ENCODE results near the gene RNASET2. TPM values are rescaled to one million over a fixed set of nuclear protein-coding genes. Genes with fewer than 3 reads are reported as not detected.

The RNASET2 gene
- total and polyA plus RNA-seq, 7 experiments from 2014 or later: 147 to 683 (median 266) TPM

DNA sequence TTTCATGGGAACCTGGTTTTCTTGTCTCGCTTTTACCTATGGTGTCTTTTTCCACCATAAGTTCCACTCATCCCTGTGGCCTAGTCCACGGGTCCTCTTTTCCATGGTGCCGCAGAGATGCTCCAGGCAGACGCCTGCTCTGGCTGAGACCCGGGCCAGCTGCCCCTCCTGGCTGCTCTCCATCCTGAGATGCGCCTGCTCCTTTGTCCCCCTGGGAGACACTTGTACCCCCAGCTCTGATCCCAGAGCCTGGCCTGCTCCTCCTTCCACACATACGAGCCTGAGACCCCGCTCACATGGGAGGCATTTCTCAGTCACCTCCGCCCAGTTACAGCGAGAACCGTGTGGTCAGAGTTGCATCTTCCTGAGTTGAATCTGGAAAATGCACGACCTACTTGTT is 29.6 kb downstream of the RNASET2 start:
- intact Hi-C loops (cut with micrococcal nuclease): no loop called here
- no peak overlapping the region for H3K4me3 Mint-ChIP-seq
- H3K9me3 Mint-ChIP-seq: peaks cover 0 to 1% (median 0%) of the 10 kb centered on the region in 11 donors
- POLR2A ChIA-PET: no interaction called here
- CTCF ChIA-PET: no interaction called here
- Histone ChIP-seq H3K27me3 (ENCODE audit: control insufficient read depth in 2 of 2, insufficient read depth in 2 of 2, low read length in 2 of 2) (no peaks in the 10 kb centered on the region), H3K36me3 (ENCODE audit: control insufficient read depth in 2 of 3, insufficient read depth in 3 of 3, low read length in 3 of 3) (peaks cover 0 to 58% (median 12%) of the 10 kb centered on the region in 3 experiments), H3K27ac (ENCODE audit: low read depth, low read length) (no peak overlapping the region), H3K4me3 (ENCODE audit: low read length) (no peak overlapping the region), H3K9me3 (ENCODE audit: control insufficient read depth in 2 of 3, low read length in 3 of 3) (no peaks in the 10 kb centered on the region), H3K4me1 (ENCODE audit: control insufficient read depth in 2 of 2, insufficient read depth in 2 of 2, low read length in 2 of 2) (no peaks in the 10 kb centered on the region)
- peaks cover 11 to 48% (median 15%) of the 10 kb centered on the region in 7 donors for H3K4me1 Mint-ChIP-seq
- H3K36me3 Mint-ChIP-seq: peaks cover 9 to 35% (median 22%) of the 10 kb centered on the region in 5 donors
- ATAC-seq: no peak
- peak overlapping the region in 6 of 9 donors; percentile 29 to 88 (median 80) for H3K27ac Mint-ChIP-seq
- DNase-seq: no peak
- H3K27me3 Mint-ChIP-seq: no peaks in the 10 kb centered on the region

GRCh38 chr6:166925141-166925996 is 31.0 kb downstream of the RNASET2 start:
- no peaks in the 10 kb centered on the region for H3K9me3 Mint-ChIP-seq
- ATAC-seq (peak; percentile 27), DNase-seq (no peak)
- Histone ChIP-seq H3K27ac (ENCODE audit: low read depth, low read length) (no peak overlapping the region), H3K9me3 (ENCODE audit: control insufficient read depth in 2 of 3, low read length in 3 of 3) (no peaks in the 10 kb centered on the region), H3K4me1 (ENCODE audit: control insufficient read depth in 2 of 2, insufficient read depth in 2 of 2, low read length in 2 of 2) (no peaks in the 10 kb centered on the region), H3K4me3 (ENCODE audit: low read length) (no peak overlapping the region), H3K36me3 (ENCODE audit: control insufficient read depth in 2 of 3, insufficient read depth in 3 of 3, low read length in 3 of 3) (peaks cover 0 to 44% (median 7%) of the 10 kb centered on the region in 3 experiments), H3K27me3 (ENCODE audit: control insufficient read depth in 2 of 2, insufficient read depth in 2 of 2, low read length in 2 of 2) (no peaks in the 10 kb centered on the region)
- peaks cover 3 to 24% (median 12%) of the 10 kb centered on the region in 5 donors for H3K36me3 Mint-ChIP-seq
- no peaks in the 10 kb centered on the region for H3K27me3 Mint-ChIP-seq
- POLR2A ChIA-PET: interaction anchor here (1.3 kb wide), 1 partner anchor 8 kb away, joined by 5 read pairs; no protein-coding TSS in a partner anchor
- peak overlapping the region in 1 of 10 donors; percentile 28 for H3K4me3 Mint-ChIP-seq
- peaks cover 3 to 38% (median 8%) of the 10 kb centered on the region in 7 donors for H3K4me1 Mint-ChIP-seq
- intact Hi-C loops (cut with micrococcal nuclease): no loop called here
- H3K27ac Mint-ChIP-seq: peak overlapping the region; percentile 1 to 80 (median 66)
- CTCF ChIA-PET: no interaction called here

DNA sequence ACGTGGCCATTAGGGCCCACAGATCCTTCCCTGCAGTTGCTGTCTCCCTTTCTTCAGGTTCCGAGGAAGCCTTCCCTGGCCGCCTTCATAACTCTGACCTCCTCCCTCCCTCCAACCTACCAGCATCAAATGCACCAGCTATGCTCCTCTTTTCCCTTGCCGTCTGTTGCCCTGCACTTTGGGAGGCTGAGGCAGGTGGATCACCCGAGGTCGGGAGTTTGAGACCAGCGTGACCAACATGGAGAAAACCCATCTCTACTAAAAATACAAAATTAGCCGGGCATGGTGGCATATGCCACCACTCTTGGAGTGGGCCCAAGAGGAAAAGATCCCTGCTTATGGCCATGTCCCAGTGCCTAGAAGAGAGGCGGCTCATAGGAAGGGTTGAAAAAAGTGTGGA is 31.8 kb downstream of the RNASET2 start:
- Histone ChIP-seq H3K27ac (ENCODE audit: low read depth, low read length) (no peak overlapping the region), H3K4me1 (ENCODE audit: control insufficient read depth in 2 of 2, insufficient read depth in 2 of 2, low read length in 2 of 2) (no peaks in the 10 kb centered on the region), H3K27me3 (ENCODE audit: control insufficient read depth in 2 of 2, insufficient read depth in 2 of 2, low read length in 2 of 2) (no peaks in the 10 kb centered on the region), H3K36me3 (ENCODE audit: control insufficient read depth in 2 of 3, insufficient read depth in 3 of 3, low read length in 3 of 3) (peaks cover 0 to 37% (median 0%) of the 10 kb centered on the region in 3 experiments), H3K9me3 (ENCODE audit: control insufficient read depth in 2 of 3, low read length in 3 of 3) (no peaks in the 10 kb centered on the region), H3K4me3 (ENCODE audit: low read length) (no peak overlapping the region)
- Mint-ChIP-seq H3K4me3 (no peak overlapping the region), H3K4me1 (peaks cover 0 to 30% (median 5%) of the 10 kb centered on the region in 7 donors), H3K36me3 (peaks cover 3 to 19% (median 9%) of the 10 kb centered on the region in 5 donors), H3K27me3 (no peaks in the 10 kb centered on the region), H3K27ac (peak overlapping the region in 6 of 9 donors; percentile 21 to 80 (median 40)), H3K9me3 (no peaks in the 10 kb centered on the region)
- CTCF ChIA-PET: no interaction called here
- POLR2A ChIA-PET: interaction anchor here (1.3 kb wide), 1 partner anchor 9 kb away, joined by 5 read pairs; no protein-coding TSS in a partner anchor
- DNase-seq (no peak), ATAC-seq (no peak)
- intact Hi-C loops (cut with micrococcal nuclease): no loop called here

GRCh38 chr6:166922937-166923336 is 33.4 kb downstream of the RNASET2 start:
- Histone ChIP-seq H3K4me1 (ENCODE audit: control insufficient read depth in 2 of 2, insufficient read depth in 2 of 2, low read length in 2 of 2) (no peaks in the 10 kb centered on the region), H3K9me3 (ENCODE audit: control insufficient read depth in 2 of 3, low read length in 3 of 3) (no peaks in the 10 kb centered on the region), H3K27ac (ENCODE audit: low read depth, low read length) (no peak overlapping the region), H3K36me3 (ENCODE audit: control insufficient read depth in 2 of 3, insufficient read depth in 3 of 3, low read length in 3 of 3) (peaks cover 0 to 22% (median 0%) of the 10 kb centered on the region in 3 experiments), H3K27me3 (ENCODE audit: control insufficient read depth in 2 of 2, insufficient read depth in 2 of 2, low read length in 2 of 2) (no peaks in the 10 kb centered on the region), H3K4me3 (ENCODE audit: low read length) (no peak overlapping the region)
- intact Hi-C loops (cut with micrococcal nuclease): no loop called here
- POLR2A ChIA-PET: interaction anchor here (1.4 kb wide), 1 partner anchor 9 kb away, joined by 3 read pairs; no protein-coding TSS in a partner anchor
- peak overlapping the region in 1 of 9 donors; percentile 57 for H3K27ac Mint-ChIP-seq
- no peaks in the 10 kb centered on the region for H3K27me3 Mint-ChIP-seq
- no peak for DNase-seq
- no peak overlapping the region for H3K4me3 Mint-ChIP-seq
- H3K36me3 Mint-ChIP-seq: peaks cover 5 to 18% (median 9%) of the 10 kb centered on the region in 5 donors
- CTCF ChIA-PET: no interaction called here
- peaks cover 0 to 8% (median 0%) of the 10 kb centered on the region in 11 donors for H3K9me3 Mint-ChIP-seq
- ATAC-seq: no peak
- peaks cover 0 to 25% (median 5%) of the 10 kb centered on the region in 7 donors for H3K4me1 Mint-ChIP-seq

DNA sequence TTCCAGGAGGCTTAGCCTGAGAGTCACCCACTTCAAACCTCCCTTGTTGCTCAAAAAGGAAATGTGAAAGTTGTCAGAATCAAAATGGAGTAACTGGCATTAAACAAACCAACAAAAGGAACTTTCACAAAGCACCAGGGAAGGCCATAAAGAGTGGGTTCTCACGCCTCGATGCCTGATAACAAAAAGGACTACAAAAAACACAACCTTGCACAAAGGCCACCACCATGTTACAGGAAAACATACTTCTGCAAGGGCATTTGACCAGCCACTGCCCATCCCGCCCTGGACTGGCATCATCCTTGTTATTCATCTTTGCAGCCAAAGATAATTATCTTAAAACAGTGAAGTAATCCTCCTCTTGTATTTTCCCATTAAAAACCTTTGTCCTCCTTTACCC is 34.8 kb downstream of the RNASET2 start:
- Mint-ChIP-seq H3K9me3 (peaks cover 0 to 16% (median 0%) of the 10 kb centered on the region in 11 donors), H3K4me1 (peaks cover 0 to 21% (median 0%) of the 10 kb centered on the region in 7 donors), H3K27me3 (no peaks in the 10 kb centered on the region), H3K4me3 (no peak overlapping the region), H3K36me3 (peaks cover 0 to 18% (median 5%) of the 10 kb centered on the region in 5 donors), H3K27ac (peak overlapping the region in 1 of 9 donors; percentile 62)
- no peak overlapping the region for H3K27ac ChIP-seq (ENCODE audit: low read depth, low read length)
- H3K9me3 ChIP-seq (ENCODE audit: control insufficient read depth in 2 of 3, low read length in 3 of 3): no peaks in the 10 kb centered on the region
- no peaks in the 10 kb centered on the region for H3K27me3 ChIP-seq (ENCODE audit: control insufficient read depth in 2 of 2, insufficient read depth in 2 of 2, low read length in 2 of 2)
- H3K4me1 ChIP-seq (ENCODE audit: control insufficient read depth in 2 of 2, insufficient read depth in 2 of 2, low read length in 2 of 2): no peaks in the 10 kb centered on the region
- DNase-seq (no peak), ATAC-seq (no peak)
- ChIA-PET CTCF (no interaction called here), POLR2A (no interaction called here)
- H3K4me3 ChIP-seq (ENCODE audit: low read length): no peak overlapping the region
- intact Hi-C loops (cut with micrococcal nuclease): no loop called here
- H3K36me3 ChIP-seq (ENCODE audit: control insufficient read depth in 2 of 3, insufficient read depth in 3 of 3, low read length in 3 of 3): peaks cover 0 to 9% (median 0%) of the 10 kb centered on the region in 3 experiments

DNA sequence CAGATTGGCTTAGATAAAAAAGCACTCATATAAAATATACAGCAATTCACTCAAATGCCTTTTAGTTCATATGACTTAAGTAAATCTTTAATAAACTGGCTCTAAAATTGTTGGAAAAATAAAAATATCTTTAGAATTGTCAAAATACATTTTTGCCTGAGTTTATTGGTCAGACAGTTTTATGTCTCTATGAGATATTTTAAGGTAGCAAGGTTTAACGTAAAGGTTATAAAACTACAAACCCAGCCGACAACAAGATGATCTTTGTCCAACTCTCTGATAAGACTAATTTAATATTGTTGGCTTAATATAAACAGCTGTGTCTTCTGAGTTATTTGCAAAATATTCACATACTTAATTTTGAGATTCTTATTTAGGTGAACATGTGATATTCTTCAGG is 39.5 kb downstream of the RNASET2 start:
- Histone ChIP-seq H3K4me3 (ENCODE audit: low read length) (no peak overlapping the region), H3K9me3 (ENCODE audit: control insufficient read depth in 2 of 3, low read length in 3 of 3) (no peaks in the 10 kb centered on the region), H3K27ac (ENCODE audit: low read depth, low read length) (no peak overlapping the region), H3K4me1 (ENCODE audit: control insufficient read depth in 2 of 2, insufficient read depth in 2 of 2, low read length in 2 of 2) (no peaks in the 10 kb centered on the region), H3K36me3 (ENCODE audit: control insufficient read depth in 2 of 3, insufficient read depth in 3 of 3, low read length in 3 of 3) (no peaks in the 10 kb centered on the region), H3K27me3 (ENCODE audit: control insufficient read depth in 2 of 2, insufficient read depth in 2 of 2, low read length in 2 of 2) (no peaks in the 10 kb centered on the region)
- Mint-ChIP-seq H3K36me3 (peaks cover 0 to 35% (median 20%) of the 10 kb centered on the region in 5 donors), H3K9me3 (peaks cover 0 to 42% (median 2%) of the 10 kb centered on the region in 11 donors), H3K27ac (no peak overlapping the region), H3K4me3 (no peak overlapping the region), H3K4me1 (peaks cover 0 to 4% (median 0%) of the 10 kb centered on the region in 7 donors), H3K27me3 (no peaks in the 10 kb centered on the region)
- no peak for DNase-seq
- no peak for ATAC-seq
- ChIA-PET CTCF (no interaction called here), POLR2A (interaction anchor here (0.8 kb wide), 1 partner anchor 23 kb away, joined by 3 read pairs; no protein-coding TSS in a partner anchor)
- intact Hi-C loops (cut with micrococcal nuclease): no loop called here

Measured in naive thymus-derived CD4-positive, alpha-beta T cell (primary cell).